GM08714 (cell line): ENCODE measurements around the gene THOC1.

ENCODE experiments used
- H3K4me3 ChIP-seq: fragments of 200-500 bp; sonication (Bioruptor generic); 2 replicates; pipeline ENCODE4 v1.5.1; 2014; ENCODE audit warnings: mild to moderate bottlenecking, low read length, inconsistent platforms
- ZNF274 ChIP-seq: IDR thresholded peaks from 2 replicates; pipeline ENCODE4 v1.6.1; 2012; ENCODE audit warnings: mild to moderate bottlenecking, low read depth, low read length

Gene THOC1

GRCh38 chr18:213505-213904 is 54.3 kb downstream of the THOC1 start:
- no peak overlapping the region for H3K4me3 ChIP-seq
- no peak for TF ChIP-seq ZNF274

DNA sequence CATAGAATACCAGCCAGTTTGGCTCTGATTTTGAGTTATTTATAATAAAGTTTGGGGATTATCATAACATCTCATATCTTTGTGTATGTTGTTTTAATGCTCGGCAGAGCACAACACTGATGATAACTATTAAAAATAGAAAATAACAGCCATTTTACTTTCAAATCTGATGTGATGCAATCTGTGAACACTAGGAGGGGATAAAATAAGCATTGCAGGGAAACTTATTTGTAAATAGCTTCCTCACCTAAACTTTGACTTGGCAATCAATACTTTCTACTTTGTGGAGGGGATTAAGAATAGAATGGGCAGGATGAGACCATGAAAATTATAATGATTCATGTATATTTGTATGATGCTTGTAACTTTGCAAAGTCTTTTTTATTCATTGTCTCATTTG is 55.1 kb downstream of the THOC1 start:
- TF ChIP-seq ZNF274, result no peak
- no peak overlapping the region for H3K4me3 ChIP-seq

- no peak overlapping the region for H3K4me3 ChIP-seq
- TF ChIP-seq ZNF274, result no peak
Measured at GRCh38 chr18:211582-211981, 56.3 kb downstream of the THOC1 start.

- no peak for TF ChIP-seq ZNF274
Measured at GRCh38 chr18:210733-211132, 57.1 kb downstream of the THOC1 start.

GRCh38 chr18:210075-210474 is 57.8 kb downstream of the THOC1 start:
- H3K4me3 ChIP-seq, result no peak overlapping the region
- no peak for TF ChIP-seq ZNF274

More at GRCh38 chr18:210733-211132, 57.1 kb downstream of the THOC1 start:
- H3K4me3 ChIP-seq, result no peak overlapping the region

DNA sequence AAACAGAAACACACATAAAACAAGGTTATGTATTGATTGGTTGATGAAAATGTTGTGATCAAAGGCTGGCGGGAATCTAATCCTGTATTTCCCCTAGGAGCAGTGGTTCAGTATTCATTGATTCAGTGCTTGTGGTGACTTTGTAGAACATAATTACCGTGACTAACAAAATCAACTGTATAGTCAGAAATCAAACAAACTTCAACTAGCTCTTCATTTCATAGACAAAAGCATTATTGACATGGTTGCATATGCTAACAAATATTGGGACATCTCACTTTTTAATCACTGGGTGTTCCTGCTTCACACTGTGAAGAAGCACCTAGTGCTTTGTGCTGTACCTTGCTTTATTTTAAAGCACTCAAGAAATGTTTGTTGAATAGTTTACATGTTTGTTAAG is 68.1 kb downstream of the THOC1 start:
- no peak for TF ChIP-seq ZNF274
- no peak overlapping the region for H3K4me3 ChIP-seq

DNA sequence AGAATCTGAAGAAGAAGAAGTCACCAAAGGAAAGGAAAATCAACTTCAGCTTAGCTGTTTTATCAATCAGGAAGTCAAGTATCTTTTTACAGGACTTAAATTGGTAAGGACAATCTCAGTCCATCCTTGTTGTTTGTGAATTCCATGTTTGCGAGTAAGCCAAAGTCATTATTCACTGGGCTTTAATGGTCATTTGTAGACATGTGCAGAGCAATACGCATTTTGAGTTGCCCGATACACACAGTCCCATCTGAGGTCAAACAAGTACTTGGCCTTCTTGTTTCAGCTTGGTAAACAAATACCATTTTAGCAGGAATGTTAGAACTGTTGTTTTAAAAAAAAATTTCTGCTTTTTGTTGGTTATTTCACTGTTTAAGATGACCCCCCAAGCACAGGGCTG is 68.6 kb downstream of the THOC1 start:
- no peak overlapping the region for H3K4me3 ChIP-seq
- no peak for TF ChIP-seq ZNF274

DNA sequence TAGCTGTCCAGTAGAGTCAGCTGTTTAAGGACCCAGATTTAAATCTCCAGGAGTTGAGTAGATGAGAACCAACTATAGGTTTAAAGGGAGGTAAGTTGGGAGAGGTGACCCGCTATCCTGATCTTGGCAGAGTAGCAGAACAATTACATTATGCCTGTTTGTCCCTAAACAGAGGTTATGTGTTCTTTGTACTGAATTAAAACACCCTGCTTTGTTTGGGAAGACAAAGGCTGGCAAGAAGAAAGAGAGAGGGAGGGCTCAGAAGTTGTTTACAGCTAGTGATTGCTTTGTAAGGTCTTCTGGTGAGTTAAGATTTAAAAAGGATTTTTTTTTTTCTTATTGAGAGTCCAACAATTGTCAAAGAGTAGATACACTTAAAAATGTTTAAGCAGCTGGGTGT is 72.2 kb downstream of the THOC1 start:
- no peak overlapping the region for H3K4me3 ChIP-seq
- no peak for TF ChIP-seq ZNF274

DNA sequence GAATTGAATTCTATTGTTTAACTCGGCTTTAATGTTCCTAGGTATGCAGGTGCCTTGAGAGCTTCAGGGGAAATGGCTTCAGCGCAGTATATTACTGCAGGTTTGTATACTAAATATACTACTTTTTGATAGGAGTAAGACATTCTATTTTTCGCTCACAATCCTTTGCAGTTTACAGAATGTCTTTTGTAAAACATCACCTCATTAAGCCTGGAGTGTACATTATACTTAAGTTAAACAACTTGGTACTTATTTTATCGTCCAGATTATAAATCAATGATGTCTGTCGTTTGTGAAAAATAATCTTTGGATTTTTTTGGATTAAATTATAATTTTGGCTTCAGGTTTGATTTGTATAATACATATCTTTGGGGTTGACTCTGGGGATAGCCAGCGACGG is 75.0 kb downstream of the THOC1 start:
- no peak overlapping the region for H3K4me3 ChIP-seq
- TF ChIP-seq ZNF274, result no peak

- TF ChIP-seq ZNF274, result no peak
- H3K4me3 ChIP-seq, result no peak overlapping the region
Measured at GRCh38 chr18:191725-192124, 76.1 kb downstream of the THOC1 start.

DNA sequence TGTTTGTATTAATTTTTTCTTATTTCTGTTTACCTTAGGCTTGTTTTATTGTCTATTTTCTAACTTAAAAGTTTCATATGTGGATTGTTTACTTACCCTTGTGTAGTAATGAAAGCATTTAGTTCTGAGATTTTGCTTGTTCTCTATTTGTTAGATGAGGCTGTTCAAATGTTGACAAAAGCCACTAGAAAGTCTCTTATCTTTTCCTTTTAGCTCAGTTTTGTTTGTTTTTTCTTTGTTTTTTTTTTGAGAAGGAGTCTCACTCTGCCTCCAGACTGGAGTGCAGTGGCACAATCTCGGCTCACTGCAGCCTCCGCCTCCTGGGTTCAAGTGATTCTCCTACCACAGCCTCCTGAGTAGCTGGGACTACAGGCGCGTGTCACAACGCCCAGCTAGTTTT is 78.6 kb downstream of the THOC1 start:
- no peak overlapping the region for H3K4me3 ChIP-seq
- TF ChIP-seq ZNF274, result no peak

DNA sequence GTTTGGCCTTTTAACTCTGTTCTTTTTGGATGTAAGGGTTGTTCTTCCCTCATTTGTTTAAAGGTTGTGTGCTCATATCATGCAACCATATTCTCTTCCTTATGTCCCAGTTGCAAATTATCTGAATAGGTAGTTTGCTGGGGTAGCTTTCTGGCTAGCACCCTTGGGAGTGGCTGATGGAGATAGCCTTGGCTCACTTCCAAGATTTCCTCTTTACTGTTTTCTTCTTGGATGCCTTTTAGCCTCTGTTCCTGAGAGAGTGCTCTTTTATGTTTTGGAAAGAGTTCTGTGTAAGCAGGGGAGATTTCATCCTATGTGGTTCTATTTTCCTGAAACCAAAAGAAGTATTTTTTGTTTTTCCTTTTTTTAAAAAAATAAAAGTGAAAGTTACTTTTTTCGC is 84.1 kb downstream of the THOC1 start:
- no peak overlapping the region for H3K4me3 ChIP-seq
- TF ChIP-seq ZNF274, result no peak

DNA sequence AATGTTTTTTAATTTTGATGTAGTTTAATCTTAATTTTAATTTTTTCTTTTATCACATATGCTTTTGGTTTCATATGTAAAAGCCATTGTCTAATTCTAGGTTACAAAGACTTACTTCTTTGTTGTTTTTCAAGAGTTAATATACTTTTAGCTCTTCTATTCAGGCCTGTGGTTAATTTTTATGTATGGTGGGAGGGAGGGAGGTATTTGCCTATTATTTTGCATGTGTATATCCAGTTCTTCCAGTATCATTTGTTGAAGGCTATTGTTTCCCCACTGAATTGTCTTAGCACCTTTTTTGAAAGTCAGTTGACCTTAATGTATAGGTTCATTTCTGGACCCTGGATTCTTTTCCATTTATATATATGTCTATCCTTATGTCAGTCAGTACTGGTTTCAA is 86.1 kb downstream of the THOC1 start:
- H3K4me3 ChIP-seq, result no peak overlapping the region
- no peak for TF ChIP-seq ZNF274

DNA sequence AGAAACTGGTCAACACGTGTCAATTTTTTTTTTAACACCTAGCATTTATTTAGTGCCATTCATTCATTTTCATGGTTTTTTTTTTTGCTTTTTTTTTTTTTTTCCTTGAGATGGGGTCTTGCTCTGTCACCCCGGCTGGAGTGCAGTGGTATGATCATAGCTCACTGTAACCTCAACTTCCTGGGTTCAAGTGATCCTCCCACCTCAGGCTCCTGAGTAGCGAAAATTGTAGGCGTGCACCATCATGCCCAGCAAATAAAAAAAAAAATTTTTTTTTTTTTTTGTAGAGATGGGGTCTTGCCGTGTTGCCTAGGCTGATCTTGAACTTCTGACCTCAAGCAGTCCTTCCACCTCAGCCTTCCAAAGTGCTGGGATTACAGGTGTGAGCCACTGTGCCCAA is 88.3 kb downstream of the THOC1 start:
- TF ChIP-seq ZNF274, result no peak

DNA sequence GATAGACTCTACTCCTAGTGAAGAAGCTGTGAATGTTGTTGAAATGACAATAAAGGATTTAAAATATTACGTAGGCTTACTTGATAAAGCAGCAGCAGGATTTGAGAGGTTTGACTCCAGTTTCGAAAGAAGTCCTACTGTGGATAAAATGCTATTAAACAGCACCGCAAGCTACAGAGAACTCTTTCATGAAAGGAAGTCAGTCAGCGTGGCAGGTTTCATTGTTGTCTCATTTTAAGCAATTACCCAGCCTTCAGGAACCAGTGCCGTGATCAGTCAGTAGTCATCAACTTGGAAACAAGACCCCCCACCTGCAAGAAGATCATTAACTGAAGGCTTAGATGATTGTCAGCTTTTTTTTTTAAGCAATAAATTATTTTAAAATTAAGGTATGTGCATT is 95.5 kb downstream of the THOC1 start:
- no peak for TF ChIP-seq ZNF274
- no peak overlapping the region for H3K4me3 ChIP-seq

More for the DNA sequence above, 88.3 kb downstream of the THOC1 start:
- no peak overlapping the region for H3K4me3 ChIP-seq
